Stomach smooth muscle (tissue), 2 donors: Measurements from ENCODE around the gene FGD1.
"Not testable (repeated sequence)": the region's sequence is repeated elsewhere in the genome, so short reads cannot be mapped to it uniquely, and the experiment has no call there.

Source experiments
- H3K27ac ChIP-seq: one replicate; pipeline ENCODE4 v1.7.0; 2013; ENCODE audit warnings: mild to moderate bottlenecking, low read length, inconsistent platforms
- H3K27me3 ChIP-seq, 2 donors: one replicate each; pipeline ENCODE4 v1.7.0; 2013; ENCODE audit warnings: low read length in 2 of 2; ENCODE audit not compliant: insufficient read depth in 2 of 2, control insufficient read depth in 1 of 2
- H3K36me3 ChIP-seq, 2 donors: one replicate each; pipeline ENCODE4 v1.7.0; 2013; ENCODE audit warnings: low read length in 2 of 2; ENCODE audit not compliant: control insufficient read depth in 2 of 2, insufficient read depth in 2 of 2
- H3K4me1 ChIP-seq: one replicate; pipeline ENCODE4 v1.7.0; 2013; ENCODE audit warnings: low read length; ENCODE audit not compliant: control insufficient read depth, insufficient read depth
- H3K4me3 ChIP-seq, 2 donors: one replicate each; pipeline ENCODE4 v1.7.0; 2013; ENCODE audit warnings: low read length in 2 of 2
- H3K9ac ChIP-seq, 2 donors: one replicate each; pipeline ENCODE4 v1.7.0; 2013; ENCODE audit warnings: low read length in 2 of 2, mild to moderate bottlenecking in 1 of 2
- H3K9me3 ChIP-seq, 2 donors: one replicate each; pipeline ENCODE4 v1.7.0; 2013; ENCODE audit warnings: low read length in 2 of 2; ENCODE audit not compliant: control insufficient read depth in 2 of 2
- donor health status: healthy.
- donor health status: Pancreatic carcinoma.

The FGD1 gene

DNA sequence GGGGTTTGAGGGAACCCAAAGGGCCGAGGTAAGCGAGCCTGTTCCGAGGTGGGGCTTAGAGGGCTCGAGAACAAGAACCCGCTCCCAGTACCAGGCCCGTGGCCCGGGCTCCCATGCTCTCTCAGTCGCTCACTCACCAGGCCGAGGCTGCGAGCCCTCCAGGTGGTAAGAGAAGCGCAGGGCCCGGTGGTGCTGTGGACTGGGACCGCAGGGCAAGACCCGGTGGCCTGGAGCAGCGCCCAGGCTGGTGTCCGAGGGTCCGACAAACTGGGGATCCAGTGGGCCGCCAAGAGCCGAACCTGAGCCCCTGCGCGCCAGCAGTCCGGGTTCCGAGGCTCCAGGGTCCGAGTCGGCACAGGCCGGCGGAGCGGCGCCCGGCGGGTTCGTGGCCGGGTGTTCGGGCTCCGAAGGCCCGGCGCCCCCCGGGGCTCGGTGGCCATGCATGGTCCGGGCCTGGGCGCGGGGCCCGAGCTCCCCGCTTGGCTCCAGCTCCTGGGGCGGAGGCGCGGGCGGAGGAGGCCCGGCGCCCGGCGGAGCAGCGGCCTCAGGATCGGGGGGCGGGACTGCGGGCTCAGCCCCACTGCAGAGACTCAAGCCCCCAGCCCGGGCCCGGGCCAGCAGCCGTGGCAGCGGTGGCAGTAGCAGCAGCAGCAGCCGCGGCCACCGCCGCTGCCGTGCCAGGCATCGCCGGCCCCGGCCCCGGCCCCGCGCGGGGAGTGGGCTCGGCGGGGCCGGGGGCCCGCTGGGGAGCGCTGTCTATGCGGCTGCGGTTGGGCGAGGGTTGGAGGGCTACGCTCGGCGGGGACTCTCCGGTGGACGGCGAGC lies 833 bp downstream of the FGD1 start:
- peak overlapping the region; percentile 60 for H3K27ac ChIP-seq
- H3K27me3 ChIP-seq, result peaks cover 0 to 2% of the 10 kb centered on the region in 2 donors
- peak overlapping the region; percentile 63 to 75 for H3K4me3 ChIP-seq
- H3K9me3 ChIP-seq, result no peaks in the 10 kb centered on the region
- peaks cover 8% of the 10 kb centered on the region for H3K4me1 ChIP-seq
- H3K9ac ChIP-seq, result peak overlapping the region; percentile 69
- H3K36me3 ChIP-seq, result no peaks in the 10 kb centered on the region

DNA sequence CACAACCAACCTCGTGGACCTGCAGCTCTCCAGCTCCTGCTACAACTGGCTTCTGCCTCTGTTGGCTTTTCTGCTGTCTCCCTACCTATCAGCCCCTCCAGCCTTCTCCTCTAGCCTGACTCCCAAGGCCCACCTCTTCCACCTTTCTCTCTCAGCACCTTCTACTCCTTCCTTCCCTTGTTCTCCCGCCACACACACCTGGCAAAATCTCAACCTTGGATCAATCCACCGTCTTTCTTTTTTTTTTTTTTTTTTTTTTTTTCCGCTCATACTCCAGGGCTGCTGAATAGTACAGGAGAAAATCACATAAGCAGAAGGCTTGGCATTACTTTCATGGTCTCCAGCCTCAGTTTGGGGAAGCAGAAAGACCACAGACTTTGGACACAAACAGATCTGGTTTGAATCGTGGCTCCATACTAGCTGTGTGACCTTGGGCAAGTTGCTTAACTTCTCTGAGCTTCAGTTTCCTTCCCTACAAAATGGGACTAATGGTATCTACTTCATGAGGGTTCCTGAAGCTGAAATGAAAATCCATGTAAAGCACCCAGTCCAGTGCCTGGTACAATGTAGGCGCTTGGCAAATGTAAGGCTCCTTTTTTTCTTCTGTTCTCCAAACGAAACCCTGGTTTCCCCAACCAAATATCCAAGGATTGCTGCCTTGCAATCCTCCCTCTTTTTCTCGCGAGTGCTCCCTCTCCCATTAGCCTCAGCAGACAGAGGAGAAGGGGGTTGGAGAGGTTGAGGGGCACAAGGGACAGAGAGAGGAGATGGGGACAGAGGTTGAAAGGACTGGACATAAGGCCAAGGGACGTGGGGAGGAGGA lies 1.7 kb downstream of the FGD1 start:
- H3K36me3 ChIP-seq, result no peaks in the 10 kb centered on the region
- peak overlapping the region; percentile 37 for H3K27ac ChIP-seq
- peaks cover 8% of the 10 kb centered on the region for H3K4me1 ChIP-seq
- H3K9ac ChIP-seq, result peak overlapping the region; percentile 69
- H3K27me3 ChIP-seq, result peaks cover 0 to 2% of the 10 kb centered on the region in 2 donors
- peak overlapping the region; percentile 63 to 75 for H3K4me3 ChIP-seq
- H3K9me3 ChIP-seq, result no peaks in the 10 kb centered on the region

DNA sequence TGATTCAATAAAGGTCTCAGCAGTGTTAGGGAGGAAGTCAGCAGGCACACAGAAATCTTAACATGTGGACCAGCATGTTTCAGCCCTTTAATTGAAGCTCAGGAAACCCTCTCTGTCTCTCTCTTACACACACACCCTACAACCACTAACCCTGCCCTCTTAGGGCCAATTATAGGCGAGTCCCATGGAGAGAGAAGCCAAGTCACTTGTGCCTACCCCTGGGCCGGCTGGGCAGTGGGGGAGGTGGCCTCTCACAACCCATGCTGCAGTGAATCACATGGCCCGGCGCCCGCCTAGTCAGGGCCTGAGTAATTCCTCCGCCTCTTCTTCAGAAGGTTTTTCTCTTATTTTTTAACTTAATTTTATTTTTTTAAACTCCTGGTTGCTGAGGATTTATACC lies 3.7 kb downstream of the FGD1 start:
- H3K27ac ChIP-seq, result no peak overlapping the region
- H3K4me3 ChIP-seq, result no peak overlapping the region
- H3K27me3 ChIP-seq, result peaks cover 0 to 2% of the 10 kb centered on the region in 2 donors
- H3K4me1 ChIP-seq, result peaks cover 8% of the 10 kb centered on the region
- no peak overlapping the region for H3K9ac ChIP-seq
- H3K9me3 ChIP-seq, result no peaks in the 10 kb centered on the region
- H3K36me3 ChIP-seq, result no peaks in the 10 kb centered on the region

DNA sequence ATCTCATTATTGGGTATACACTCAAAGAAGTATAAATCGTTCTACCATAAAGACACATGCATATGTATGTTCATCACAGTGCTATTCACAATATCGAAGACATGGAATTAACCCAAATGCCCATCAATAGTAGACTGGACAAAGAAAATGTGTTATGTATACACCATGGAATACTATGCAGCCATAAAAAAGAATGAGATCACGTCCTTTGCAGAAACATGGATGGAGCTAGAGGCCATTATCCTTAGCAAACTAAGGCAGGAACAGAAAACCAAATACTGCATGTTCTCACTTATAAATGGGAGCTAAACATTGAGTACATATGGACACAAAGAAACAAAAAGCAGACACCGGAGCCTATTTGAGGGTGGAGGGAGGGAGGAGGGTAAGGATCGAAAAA lies 6.2 kb downstream of the FGD1 start:
- H3K36me3 ChIP-seq, H3K9ac ChIP-seq, H3K27me3 ChIP-seq, H3K9me3 ChIP-seq, H3K27ac ChIP-seq, H3K4me1 ChIP-seq, H3K4me3 ChIP-seq: not testable (repeated sequence)

DNA sequence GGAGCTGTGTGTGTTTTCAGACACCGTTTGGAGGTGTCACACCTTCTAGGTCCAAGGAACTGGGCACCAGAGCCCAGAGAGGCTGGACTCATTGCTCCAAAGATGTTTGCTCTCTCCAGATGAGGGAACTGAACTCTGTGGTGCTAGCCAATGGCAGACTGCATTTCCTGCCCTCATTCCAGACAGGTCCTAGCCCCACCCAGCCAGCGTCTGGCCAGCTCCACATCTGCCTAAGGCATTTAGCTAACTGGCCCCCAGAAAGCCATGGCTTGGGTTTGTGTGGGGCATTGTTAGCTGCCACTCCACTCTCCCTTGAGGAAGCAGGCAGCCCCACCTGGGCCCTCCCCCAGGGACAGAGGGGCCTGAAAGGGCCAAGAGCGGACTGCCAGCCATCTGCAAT lies 11.4 kb downstream of the FGD1 start:
- H3K4me3 ChIP-seq, result no peak overlapping the region
- peak overlapping the region; percentile 24 for H3K27ac ChIP-seq
- H3K36me3 ChIP-seq, result no peaks in the 10 kb centered on the region
- H3K9me3 ChIP-seq, result no peaks in the 10 kb centered on the region
- no peak overlapping the region for H3K9ac ChIP-seq
- peaks cover 25% of the 10 kb centered on the region for H3K4me1 ChIP-seq
- H3K27me3 ChIP-seq, result peaks cover 0 to 9% of the 10 kb centered on the region in 2 donors

DNA sequence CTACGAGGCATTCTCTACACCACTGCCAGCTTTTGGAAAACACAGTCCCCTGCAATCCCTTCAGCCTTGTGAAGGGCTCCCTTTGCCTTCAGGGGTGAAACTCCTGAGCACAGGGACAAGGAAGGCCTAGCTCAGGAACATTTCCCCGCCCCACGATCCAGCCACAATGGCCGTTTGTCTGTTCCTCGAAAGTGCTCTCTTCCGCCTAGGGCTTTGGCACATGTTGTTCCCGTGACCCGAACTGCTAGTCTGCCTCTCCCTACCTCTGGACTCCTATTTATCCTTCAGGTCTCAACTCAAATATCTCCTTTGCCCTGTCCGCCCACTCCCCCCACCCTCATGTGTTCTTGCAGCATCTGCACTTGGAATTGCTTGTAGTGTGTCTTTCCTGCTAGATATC lies 12.1 kb downstream of the FGD1 start:
- H3K9me3 ChIP-seq, result no peaks in the 10 kb centered on the region
- H3K4me1 ChIP-seq, result peaks cover 32% of the 10 kb centered on the region
- H3K27me3 ChIP-seq, result peaks cover 0 to 9% of the 10 kb centered on the region in 2 donors
- H3K27ac ChIP-seq, result peak overlapping the region; percentile 24
- peak overlapping the region in 1 of 2 donors; percentile 58 for H3K4me3 ChIP-seq
- no peaks in the 10 kb centered on the region for H3K36me3 ChIP-seq
- H3K9ac ChIP-seq, result peak overlapping the region in 1 of 2 donors; percentile 47

DNA sequence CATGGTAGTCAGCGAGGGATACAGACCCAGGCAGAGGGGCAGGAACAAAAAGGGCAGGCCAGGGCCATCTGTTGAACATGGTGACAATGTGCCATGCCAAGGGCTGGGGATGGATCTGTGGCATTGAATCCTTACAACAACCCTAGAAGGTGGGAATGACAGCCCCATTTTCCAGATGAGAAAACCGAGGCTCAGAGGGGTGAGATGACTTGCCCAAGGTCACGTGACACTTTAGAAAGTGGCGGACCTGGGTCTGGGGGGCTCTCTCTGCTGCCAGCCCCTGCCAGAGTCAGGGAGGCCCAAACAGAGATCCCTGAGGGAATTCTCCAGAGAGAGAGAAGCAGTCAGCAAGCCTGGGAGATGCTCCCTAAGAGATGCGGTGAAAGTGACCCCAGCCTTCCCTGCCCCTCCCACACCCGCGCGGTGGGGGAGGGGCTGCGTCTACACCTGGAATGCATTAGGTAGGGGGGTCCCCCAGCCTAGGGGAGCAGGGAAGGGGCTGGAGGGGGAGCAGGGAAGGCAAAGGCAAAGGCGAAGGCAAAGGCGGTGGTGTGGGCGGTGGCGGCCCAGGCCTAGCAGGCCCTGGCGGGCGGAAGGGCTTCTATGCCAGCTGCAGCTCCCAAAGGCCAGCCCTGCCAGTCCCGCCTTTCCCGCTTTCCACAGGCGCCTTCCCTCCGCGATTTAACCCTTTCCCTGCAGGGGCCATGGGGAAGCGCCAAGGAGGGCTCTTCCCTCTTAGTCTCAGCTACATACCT lies 13.0 kb downstream of the FGD1 start:
- Histone ChIP-seq H3K4me3 (peak overlapping the region; percentile 25 to 58), H3K27ac (peak overlapping the region; percentile 31), H3K9me3 (no peaks in the 10 kb centered on the region), H3K36me3 (no peaks in the 10 kb centered on the region), H3K4me1 (peaks cover 35% of the 10 kb centered on the region), H3K27me3 (peaks cover 0 to 12% of the 10 kb centered on the region in 2 donors), H3K9ac (peak overlapping the region; percentile 45 to 51)

DNA sequence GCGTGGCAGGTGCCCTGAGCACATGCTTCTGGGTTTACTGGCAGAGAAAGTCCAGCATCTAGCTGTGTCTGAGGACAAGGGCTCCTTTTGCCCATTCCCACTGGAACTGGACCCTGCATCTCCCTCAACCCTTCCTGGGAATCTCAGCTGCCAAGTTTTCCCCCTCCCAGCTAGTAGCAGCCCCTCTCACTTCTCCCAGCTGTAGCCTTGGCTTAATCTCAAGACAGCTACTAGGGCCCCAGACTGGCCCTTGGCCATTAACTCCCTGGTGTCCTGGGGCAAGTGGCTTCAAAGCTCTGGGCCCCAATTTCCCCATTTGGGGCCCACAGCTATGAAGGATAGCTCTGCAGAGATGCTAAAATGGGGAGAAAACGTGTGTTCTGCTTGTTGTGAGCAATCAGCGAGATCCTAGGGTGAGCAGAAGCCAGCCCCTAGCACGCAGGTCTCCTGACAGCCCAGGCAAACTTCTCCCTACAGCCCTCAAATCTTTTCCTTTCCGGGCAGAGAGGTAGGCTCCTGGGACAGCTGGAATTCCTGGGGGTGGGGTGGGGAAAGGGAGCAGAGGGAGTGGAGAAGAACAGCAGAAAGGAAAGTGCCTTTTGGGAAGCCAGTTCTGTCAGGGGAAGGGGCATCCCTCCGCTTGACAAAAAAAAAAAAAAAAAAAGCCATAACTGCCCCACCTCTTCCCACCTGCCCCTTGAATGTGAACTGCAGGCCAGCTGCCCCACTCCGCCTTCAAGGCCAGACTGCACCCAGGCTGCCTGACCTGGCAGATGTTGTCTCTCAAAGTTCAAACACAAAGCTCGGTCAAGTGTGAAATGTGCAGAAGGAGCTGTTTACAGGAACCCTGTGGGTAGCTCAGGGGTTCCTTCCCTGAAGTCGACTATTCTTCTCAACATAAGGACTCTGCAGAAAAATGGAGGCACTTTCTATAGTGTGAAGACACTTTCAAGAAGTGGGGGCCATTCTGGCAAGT lies 16.6 kb downstream of the FGD1 start:
- H3K27ac ChIP-seq, result no peak overlapping the region
- H3K9ac ChIP-seq, result no peak overlapping the region
- H3K27me3 ChIP-seq, result peaks cover 0 to 8% of the 10 kb centered on the region in 2 donors
- H3K4me3 ChIP-seq, result no peak overlapping the region
- no peaks in the 10 kb centered on the region for H3K36me3 ChIP-seq
- peaks cover 30% of the 10 kb centered on the region for H3K4me1 ChIP-seq
- H3K9me3 ChIP-seq, result no peaks in the 10 kb centered on the region

DNA sequence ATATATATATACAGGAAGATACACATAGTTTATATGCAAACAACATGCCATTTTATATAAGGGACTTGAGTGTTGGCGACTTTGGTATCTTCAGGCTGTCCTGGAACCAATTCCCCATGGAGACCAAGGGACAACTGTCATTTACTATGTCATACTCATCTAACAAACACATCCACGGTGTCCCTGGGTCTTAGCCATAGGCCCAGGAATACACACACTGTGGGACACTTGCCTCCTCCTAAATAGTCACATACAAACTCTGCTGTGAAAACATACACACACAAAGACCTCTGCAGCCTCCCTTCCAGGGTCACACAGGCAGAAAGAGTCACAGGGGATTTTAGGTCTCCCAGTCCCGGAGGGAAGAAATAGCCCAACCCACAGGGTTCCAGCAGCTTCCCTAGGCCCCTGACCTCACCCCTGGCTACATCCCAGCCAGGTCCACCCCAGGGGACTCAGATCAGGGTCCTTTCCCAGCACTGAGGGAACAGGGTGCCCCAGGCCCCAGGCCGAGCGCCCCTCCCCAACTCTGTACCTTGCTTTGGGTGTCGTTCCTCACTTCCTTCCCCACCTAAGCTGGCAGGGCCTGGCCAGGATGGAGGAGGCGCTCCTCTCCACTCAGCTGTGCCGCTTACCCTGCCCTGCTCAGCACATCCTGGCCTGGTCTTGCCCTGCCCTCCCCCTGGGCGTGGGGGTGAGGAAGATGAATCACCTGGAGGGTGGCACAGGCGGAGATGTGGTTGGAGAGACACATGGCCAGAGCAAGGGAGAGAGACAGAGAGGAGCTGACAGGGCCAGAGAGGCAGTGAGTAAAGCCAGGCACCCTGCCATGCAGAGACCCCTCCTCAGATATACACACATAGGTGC lies 21.8 kb downstream of the FGD1 start:
- H3K27ac ChIP-seq, result no peak overlapping the region
- no peaks in the 10 kb centered on the region for H3K9me3 ChIP-seq
- H3K27me3 ChIP-seq, result peaks cover 0 to 3% of the 10 kb centered on the region in 2 donors
- peaks cover 6% of the 10 kb centered on the region for H3K4me1 ChIP-seq
- H3K9ac ChIP-seq, result no peak overlapping the region
- no peak overlapping the region for H3K4me3 ChIP-seq
- H3K36me3 ChIP-seq, result peaks cover 0 to 3% of the 10 kb centered on the region in 2 donors
